Jurkat, Clone E6-1 (cell line): Measurements from ENCODE around the gene GPR37.

Source experiments
- DNase-seq: peaks from one replicate; pipeline ENCODE4 v3.0.0-alpha.2; 2011; ENCODE audit warnings: low read depth, low spot score
- H3K4me3 ChIP-seq: 2 replicates; pipeline ENCODE4 v1.5.1; 2011; ENCODE audit warnings: mild to moderate bottlenecking, low read length, control low read depth, moderate library complexity

The GPR37 gene

GRCh38 chr7:124747072-124747471, 18.5 kb downstream of the GPR37 start:
- H3K4me3 ChIP-seq, result no peak overlapping the region
- no peak for DNase-seq

DNA sequence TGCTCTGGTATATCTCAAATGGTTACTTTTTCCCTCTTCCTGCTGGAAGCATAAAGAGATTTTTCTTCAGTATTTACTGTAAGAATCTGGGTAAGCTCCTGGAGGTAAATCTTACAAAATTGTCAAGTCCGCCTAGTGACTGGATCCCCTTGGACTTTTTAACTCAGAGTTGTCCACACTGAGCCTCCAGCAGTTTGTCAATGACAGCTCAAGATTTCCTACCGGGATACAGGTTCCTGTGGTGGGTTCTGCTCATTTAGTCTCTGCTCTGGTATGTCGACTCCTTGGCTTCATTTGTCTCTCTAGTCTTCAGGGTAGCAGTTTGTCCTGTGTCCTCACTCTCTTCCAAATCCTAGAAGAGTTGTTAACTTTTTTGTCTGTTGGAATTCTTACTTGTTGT, 27.0 kb downstream of the GPR37 start:
- H3K4me3 ChIP-seq, result no peak overlapping the region
- no peak for DNase-seq

DNA sequence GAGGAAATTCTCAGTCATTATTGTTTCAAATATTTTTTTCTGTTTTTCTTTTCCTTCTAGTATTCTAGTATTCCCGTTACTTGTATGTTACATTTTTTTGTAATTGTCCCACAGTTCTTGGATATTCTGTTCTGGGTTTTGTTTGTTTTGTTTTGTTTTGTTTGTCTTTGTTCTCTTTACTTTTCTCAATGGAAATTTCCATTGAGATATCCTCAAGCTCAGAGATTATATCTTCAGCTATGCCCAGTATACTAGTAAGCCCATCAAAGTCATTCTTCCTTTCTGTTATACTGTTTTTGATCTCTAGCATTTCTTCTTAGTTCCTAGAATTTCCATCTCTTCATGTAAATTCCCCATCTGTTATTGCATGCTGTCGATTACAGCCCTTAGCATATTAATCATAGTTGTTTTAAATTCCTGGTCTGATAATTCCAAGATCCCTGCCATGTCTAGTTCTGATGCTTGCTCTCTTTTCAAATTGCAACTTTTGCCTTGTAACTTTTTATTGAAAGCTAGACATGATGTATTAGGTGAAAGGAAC, 27.8 kb downstream of the GPR37 start:
- no peak overlapping the region for H3K4me3 ChIP-seq
- no peak for DNase-seq

DNA sequence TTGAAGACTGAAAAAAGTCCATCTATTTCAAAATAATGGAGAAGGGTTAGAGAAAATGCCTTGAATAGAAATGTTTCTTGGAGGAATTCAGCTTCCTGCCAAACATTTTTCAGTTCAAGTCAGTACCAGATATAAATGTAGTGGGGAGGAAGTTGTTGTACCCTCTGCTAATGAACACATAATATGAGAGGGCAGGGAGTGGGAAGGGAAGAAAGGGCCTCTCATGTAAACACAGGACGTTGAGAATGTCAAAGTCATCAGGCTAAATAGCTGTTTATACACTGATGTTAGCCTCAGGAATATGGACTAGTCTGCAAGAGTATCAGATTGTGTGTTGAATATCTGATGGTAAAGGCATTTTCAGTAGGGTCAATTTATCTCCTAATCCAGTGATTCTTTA, 37.0 kb downstream of the GPR37 start:
- no peak overlapping the region for H3K4me3 ChIP-seq
- DNase-seq, result no peak

- no peak for DNase-seq
- no peak overlapping the region for H3K4me3 ChIP-seq
Measured at GRCh38 chr7:124724507-124725192, 40.9 kb downstream of the GPR37 start.

GRCh38 chr7:124724079-124724478, 41.5 kb downstream of the GPR37 start:
- DNase-seq, result no peak
- no peak overlapping the region for H3K4me3 ChIP-seq

DNA sequence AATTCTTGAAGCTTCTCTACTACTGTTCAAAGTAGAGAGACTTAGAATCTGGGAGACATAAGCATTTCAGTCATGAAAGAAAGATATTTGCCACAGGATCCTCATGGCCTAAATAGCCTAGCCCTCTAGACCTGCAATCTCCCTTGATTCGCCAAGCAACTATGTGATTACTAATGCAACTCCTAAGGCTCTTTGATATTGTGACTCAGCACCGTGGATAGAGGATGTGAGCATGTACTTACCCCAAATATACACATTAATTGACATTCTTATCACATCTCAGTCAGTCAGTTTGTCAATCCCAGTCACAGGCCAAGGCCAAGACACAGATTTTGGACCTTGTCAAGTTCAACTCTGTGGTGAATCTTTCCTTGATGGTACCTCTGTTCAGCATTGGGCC, 42.6 kb downstream of the GPR37 start:
- no peak for DNase-seq

DNA sequence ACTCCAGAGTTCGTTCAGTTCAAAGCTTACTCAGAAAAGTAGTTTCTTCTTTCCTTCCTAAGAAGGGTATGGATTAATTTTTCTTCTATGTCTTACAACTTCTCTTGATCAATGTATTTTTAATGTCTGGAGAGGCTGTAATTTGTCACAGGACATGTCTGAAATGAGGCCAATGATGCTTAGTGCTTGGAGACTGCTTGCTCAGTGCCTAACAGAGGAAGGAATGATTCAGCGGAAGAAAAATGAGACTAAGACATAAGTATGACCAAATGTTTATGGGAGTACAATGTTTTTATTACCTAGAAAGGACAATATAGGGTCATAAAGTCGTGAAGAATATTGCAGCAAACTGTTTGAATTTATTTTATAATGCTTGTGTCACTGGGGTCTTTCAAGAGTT, 43.3 kb downstream of the GPR37 start:
- DNase-seq, result no peak
- H3K4me3 ChIP-seq, result no peak overlapping the region

More for the DNA sequence above, 42.6 kb downstream of the GPR37 start:
- H3K4me3 ChIP-seq, result no peak overlapping the region

- H3K4me3 ChIP-seq, result no peak overlapping the region
- DNase-seq, result no peak
Measured at GRCh38 chr7:124720195-124720594, 45.4 kb downstream of the GPR37 start.

DNA sequence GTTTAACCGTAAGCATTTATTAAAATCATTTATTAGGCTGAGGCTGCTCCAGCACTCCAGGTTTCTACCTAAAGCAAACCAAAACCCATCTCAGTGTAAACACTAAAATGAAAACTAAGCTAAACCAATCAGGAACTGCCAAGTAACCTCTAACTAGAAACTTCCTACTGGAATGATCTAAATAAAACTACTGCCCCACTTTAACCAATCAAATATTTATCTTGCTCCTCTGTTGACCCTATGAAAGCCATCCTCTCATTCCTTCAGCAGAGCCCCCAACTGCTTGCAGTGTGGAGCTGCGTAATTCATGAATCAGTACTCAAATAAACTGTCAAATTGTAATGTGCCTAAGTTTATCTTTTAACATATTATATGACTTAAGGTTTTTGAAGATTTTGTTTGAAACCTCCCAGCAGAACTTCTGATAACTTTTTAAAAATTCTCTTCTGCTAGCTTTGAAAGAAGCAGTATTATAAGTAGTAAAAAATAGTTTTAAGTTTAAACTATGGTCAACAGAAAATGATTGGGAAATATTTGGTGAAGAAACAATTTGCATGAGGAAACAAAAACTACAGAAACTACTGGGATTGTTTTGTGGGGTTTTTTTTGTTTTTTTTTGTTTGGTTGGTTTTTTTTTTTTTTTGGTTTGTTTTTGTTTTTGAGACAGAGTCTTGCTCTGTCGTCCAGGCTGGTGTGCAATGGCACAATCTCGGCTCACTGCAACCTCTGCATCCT, 47.4 kb downstream of the GPR37 start:
- no peak for DNase-seq
- no peak overlapping the region for H3K4me3 ChIP-seq

DNA sequence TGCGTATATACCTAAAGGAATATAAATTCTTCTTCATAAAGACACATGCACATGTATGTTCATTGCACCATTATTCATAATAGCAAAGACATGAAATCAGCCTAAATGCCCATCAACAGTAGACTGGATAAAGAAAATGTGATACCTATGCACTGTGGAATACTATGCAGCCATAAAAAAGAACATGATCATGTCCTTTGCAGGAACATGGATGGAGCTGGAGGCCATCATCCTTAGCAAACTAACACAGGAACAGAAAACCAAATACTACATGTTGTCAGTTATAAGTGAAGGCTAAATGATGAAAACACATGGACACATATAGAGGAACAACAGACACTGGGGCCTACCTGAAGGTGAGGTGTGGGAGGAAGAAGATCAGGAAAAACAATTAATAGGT, 48.7 kb downstream of the GPR37 start:
- no peak for DNase-seq
- no peak overlapping the region for H3K4me3 ChIP-seq

DNA sequence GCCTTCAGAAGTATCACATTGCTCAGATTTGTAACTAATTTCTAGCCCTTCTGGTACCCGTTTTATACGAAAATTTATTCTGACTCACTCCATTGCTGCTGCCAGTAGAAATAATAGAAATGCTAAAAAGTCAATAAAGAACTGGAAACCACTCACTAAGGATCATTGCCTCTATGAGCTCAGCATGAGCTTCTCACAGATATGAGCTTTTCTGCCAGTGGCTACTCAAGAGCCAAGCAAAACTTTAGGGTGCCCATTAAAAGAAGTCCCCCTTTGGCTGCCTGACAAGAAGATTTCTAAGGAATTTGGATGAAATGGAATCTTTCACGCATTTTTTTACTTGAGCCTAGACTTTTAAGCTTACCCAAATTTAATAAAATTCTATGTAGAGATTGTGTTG, 52.5 kb downstream of the GPR37 start:
- H3K4me3 ChIP-seq, result no peak overlapping the region
- no peak for DNase-seq

DNA sequence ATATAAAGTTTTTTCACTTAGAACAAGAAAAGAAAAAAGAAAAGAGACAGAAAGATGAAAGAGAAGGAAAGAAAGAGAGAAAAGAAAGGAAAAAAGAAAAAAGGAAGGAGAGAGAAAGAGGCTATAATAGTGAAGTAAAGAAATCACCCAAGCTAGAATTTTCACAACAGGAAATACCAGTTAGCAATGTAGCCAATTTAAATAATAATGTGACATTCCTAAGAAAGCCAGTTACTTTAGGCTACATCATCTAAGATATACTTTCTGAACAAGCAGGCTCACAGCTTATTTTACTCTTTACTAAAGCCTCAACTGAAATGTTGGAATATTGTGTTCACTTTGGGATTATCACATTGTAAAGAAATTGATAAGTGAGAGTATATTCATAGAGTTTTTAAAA, 53.6 kb downstream of the GPR37 start:
- no peak overlapping the region for H3K4me3 ChIP-seq
- no peak for DNase-seq

GRCh38 chr7:124702385-124702784, 63.2 kb downstream of the GPR37 start:
- H3K4me3 ChIP-seq, result no peak overlapping the region
- no peak for DNase-seq

GRCh38 chr7:124701955-124702354, 63.6 kb downstream of the GPR37 start:
- no peak overlapping the region for H3K4me3 ChIP-seq
- DNase-seq, result no peak

DNA sequence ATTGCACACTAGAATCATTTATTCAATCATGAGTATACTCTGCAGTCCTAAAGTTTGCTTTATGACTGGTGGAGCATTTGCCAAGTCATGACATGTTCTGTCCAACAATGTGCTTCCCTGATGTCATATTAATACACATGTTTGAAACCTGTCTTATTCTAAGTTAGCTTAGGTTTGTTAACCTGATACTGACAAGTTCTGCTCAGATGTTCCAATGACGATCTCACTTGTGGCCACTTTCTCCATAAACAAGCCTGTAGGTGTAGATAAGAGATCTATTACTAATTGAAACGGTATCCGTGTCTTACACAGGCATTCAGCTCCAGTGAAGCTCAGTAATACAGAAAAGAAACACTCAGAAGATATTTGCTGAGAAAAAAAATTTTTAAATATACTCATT, 64.9 kb downstream of the GPR37 start:
- DNase-seq, result no peak
- H3K4me3 ChIP-seq, result no peak overlapping the region

DNA sequence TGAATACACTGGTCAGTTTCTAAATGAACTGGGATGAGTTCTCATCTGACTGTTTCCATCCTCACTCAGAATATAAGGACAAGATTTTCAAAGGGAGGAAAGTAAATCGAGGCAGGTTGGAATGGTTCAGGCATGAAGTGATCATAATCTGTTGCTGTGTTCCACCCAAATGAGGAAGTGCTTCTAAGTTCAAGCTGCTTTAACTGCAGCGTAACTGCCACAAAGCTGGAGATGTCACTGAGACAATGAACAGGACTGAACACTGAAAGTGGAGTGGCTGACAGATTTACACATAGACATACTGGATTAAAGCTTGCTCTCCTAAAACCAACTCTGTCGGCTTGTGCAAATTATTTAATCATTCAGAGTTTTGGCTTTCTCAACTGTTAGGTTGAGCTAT, 66.6 kb downstream of the GPR37 start:
- H3K4me3 ChIP-seq, result no peak overlapping the region
- DNase-seq, result no peak

DNA sequence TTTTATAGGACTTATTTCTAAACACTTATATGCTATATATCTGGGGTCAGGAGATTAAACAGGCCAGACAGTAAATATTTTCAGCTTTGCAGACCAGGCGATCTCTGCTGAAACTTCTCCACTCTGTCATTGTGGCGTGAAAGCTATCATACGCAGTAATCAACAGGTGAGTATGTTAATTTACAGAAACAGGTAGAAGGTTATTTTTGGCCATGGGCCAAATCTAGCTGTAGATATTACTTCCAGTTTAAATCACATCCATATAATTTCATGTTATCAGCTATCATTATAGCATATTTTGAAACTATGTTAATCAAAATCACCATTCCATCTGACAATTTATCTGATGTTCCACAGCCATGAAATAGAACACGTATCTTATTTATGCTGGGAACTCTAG, 67.8 kb downstream of the GPR37 start:
- H3K4me3 ChIP-seq, result no peak overlapping the region
- no peak for DNase-seq
